Right lobe of liver (tissue), 4 donors: ENCODE data around the gene MBOAT7.
"Not testable (repeated sequence)": the region's sequence is repeated elsewhere in the genome, so short reads cannot be mapped to it uniquely, and the experiment has no call there.

ENCODE experiments used
- CTCF ChIP-seq, 4 donors: fragments of 200-600 bp in 3 of 4; fragments of 450-650 bp in 1 of 4; IDR thresholded peaks; one replicate each; pipeline versions ENCODE4 v1.5.1 to v1.8.0; 2016 to 2022; ENCODE audit warnings: antibody characterized with exemption in 4 of 4, mild to moderate bottlenecking in 2 of 4
- POLR2A ChIP-seq: fragments of 450-650 bp; IDR thresholded peaks from one replicate; pipeline ENCODE4 v1.6.1; 2017; ENCODE audit warnings: antibody characterized with exemption, mild to moderate bottlenecking
- donor health status: DM: no; HTN: no; CAD: no.
- donor health status: DM: no; HTN: no; CAD: no.
- donor health status: DM: no; HTN: yes; CAD: no.

DNA sequence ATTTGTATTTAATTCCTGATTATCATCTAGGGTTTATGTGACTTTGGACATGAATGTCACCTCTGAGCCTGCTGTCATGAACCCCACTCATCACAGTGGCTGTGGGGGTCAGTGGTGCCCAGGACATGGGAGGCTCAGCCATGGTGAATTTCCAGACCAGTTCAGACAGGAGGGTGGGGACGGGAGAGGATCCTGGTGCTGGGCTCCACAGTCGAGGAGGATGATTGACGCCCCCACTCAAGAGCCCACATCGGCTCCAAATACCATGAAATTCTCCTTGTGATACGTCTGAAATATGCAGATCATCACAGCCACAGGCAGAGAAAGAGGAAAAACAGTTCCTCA, 34.5 kb upstream of the MBOAT7 start:
- TF ChIP-seq CTCF (IDR thresholded peaks at IDR 0.05); POLR2A: not testable (repeated sequence)
